ENCODE measurements around the gene CACNG4. TPM values are rescaled to one million over a fixed set of nuclear protein-coding genes. Genes with fewer than 3 reads are reported as not detected.

CACNG4 gene
- 8.8 to 13.9 TPM (median 11.8 TPM) in 5 replicates for total RNA-seq (2022; extraction: Qiagen RNA extraction)

DNA sequence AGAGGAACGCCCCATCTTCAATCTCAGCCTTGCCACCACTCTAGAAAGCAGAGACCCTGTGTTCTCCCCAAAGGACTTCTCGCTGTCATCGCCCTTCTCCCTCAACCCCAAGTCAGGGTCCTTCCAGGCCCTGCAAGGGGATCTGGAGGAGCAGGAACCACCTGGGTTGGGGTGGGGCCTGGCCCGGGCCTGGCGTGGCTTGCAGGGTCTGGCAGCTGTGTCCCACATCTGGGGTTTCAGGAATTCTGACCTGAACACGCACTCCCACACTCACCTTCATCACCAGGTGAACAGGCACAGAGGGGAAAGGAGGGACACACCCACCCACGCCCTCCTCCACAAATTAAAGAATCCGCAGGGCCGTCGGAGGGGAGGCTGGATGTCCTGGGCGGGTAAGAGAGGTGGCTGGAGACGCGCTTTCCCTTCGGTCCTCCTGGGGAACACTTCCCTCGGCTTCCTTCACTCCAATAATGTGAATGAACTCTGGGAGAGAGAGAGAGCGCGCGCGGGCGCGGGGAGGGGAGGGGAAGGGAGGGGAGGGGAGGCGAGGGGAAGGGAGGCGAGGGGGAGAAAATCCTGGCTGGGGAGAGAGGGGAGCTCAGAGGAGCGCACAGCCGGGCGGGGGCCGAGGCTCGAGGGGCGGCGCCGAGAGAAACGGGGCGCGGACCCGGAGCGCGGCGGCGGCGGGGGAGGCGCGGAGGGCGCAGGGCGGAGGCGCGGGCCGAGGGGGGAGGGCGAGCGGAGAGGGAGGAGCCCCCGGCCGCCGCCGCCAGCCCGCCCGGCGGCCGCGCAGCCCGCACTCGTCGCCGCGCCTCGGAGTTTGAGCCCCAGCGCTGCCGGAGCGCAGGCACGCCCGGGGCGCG, at the start of gene CACNG4:
Gene CACNG4, plus strand, starts transcription at position 799 of the 863 bp plus-strand sequence. CDS start 205 bp downstream, outside the sequence.

DNA sequence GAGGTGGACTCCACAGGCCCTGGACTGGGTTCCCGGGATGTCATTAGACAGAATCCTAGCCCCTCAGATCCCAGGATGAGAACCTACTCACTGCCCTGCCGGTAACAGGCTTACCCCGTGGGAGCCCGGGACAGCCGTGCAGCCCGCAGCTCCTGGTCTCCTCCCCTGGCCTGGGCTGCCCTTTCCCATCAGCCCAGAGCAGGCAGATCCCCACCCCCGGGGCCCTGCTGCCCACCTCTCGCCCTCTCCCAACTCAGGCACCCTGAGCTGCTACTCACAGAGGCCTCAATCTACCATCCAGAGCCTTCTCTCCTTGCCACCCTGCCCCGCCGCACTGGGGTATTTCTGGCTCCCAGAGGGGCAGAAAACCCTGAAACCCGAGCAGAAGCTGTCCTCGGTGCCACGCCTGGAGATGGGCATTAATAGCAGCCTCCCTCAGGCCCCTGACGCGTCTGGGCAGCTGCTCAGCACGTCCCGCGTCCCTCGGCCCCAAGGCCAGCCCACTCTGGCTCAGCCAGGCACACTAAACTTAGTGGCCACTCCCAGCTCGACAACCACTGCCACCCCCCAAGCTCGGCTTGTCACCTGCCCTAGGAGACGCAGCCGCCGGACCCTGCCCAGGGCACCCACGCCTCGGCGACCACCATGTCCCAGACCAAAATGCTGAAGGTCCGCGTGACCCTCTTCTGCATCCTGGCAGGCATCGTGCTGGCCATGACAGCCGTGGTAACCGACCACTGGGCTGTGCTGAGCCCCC, 79.7 kb downstream of the CACNG4 start, which contains the start of gene CACNG1:
Gene CACNG1, plus strand, starts transcription at position 539 of the 757 bp plus-strand sequence. Its CDS starts 107 bp downstream, at position 646.

Other genes starting within 250 kb of the CACNG4 start
- gene CACNG5, start 129.6 kb upstream of the CACNG4 start, total RNA-seq (2022; extraction: Qiagen RNA extraction): 0.10 TPM in 1 of 5 replicates, not detected in the others
- 0.08 to 0.25 TPM (median 0.14 TPM) in 4 of 5 replicates, not detected in the other for gene CACNG1, start 79.8 kb downstream of the CACNG4 start, total RNA-seq (2022; extraction: Qiagen RNA extraction)